Activated naive CD4-positive, alpha-beta T cell treated with anti-CD3 and anti-CD28 coated beads, Interleukin-2, amount 10 ng/mL, durations not matched to agents 7 days and 5 days (primary cell): ENCODE measurements around the gene GDF11.

ENCODE experiments used
- CTCF ChIA-PET: fragments of 350-600 bp; sonication (Branson Sonifier 250); formaldehyde crosslinking; loops from one replicate; lab custom pipeline; 2021; ENCODE audit warnings: antibody characterized with exemption; lab: Charles Lee
- DNase-seq: peaks from one replicate; pipeline ENCODE4 v3.0.0-alpha.2; 2020
- H3K27ac Mint-ChIP-seq: one replicate; pipeline ENCODE4 v1.8.0; 2021; ENCODE audit warnings: mild to moderate bottlenecking, moderate library complexity, mixed read lengths
- H3K27me3 Mint-ChIP-seq: one replicate; pipeline ENCODE4 v1.8.0; 2021; ENCODE audit warnings: mild to moderate bottlenecking, mixed read lengths
- H3K36me3 Mint-ChIP-seq: one replicate; pipeline ENCODE4 v1.8.0; 2021; ENCODE audit warnings: mixed read lengths
- H3K4me1 Mint-ChIP-seq: one replicate; pipeline ENCODE4 v1.8.0; 2021; ENCODE audit warnings: mixed read lengths
- H3K4me3 Mint-ChIP-seq: one replicate; pipeline ENCODE4 v1.8.0; 2021; ENCODE audit warnings: mild to moderate bottlenecking, moderate library complexity, mixed read lengths
- H3K9me3 Mint-ChIP-seq: one replicate; pipeline ENCODE4 v1.8.0; 2021; ENCODE audit warnings: mixed read lengths

Gene GDF11

DNA sequence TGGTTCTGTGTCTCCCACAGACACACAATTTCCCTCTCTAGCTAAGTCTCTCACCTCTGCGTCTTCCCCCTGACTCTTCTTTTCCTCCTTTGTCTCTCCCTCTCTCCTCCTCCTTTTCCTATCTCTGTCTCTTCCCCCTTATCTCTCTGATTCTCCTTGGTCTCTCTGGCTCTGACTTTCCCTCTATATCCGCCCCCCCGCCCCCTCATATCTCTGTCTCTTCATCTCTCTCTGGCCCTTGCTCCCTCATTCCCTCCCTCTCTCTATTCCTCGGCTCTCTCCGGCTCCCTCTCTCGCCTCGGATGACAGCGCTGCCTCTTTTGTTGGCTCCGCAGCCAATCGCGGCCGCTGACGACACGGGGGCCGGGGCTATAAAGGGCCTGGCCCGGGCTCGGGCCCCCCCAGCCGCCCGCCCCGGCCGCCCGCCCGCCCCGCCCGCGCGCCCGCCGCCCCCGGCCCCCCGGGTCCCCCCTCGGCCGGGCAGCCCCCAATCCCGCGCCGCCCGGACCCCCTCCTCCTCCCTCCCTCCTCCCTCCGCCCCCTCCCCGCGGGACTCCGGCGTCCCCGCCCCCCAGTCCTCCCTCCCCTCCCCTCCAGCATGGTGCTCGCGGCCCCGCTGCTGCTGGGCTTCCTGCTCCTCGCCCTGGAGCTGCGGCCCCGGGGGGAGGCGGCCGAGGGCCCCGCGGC, at the start of gene GDF11:
TSS of gene GDF11 (plus strand) at position 404 of the 687 bp plus-strand sequence. CDS start at position 599, 195 bp downstream.
- peaks cover 48% of the 10 kb centered on the region for H3K27me3 Mint-ChIP-seq

DNA sequence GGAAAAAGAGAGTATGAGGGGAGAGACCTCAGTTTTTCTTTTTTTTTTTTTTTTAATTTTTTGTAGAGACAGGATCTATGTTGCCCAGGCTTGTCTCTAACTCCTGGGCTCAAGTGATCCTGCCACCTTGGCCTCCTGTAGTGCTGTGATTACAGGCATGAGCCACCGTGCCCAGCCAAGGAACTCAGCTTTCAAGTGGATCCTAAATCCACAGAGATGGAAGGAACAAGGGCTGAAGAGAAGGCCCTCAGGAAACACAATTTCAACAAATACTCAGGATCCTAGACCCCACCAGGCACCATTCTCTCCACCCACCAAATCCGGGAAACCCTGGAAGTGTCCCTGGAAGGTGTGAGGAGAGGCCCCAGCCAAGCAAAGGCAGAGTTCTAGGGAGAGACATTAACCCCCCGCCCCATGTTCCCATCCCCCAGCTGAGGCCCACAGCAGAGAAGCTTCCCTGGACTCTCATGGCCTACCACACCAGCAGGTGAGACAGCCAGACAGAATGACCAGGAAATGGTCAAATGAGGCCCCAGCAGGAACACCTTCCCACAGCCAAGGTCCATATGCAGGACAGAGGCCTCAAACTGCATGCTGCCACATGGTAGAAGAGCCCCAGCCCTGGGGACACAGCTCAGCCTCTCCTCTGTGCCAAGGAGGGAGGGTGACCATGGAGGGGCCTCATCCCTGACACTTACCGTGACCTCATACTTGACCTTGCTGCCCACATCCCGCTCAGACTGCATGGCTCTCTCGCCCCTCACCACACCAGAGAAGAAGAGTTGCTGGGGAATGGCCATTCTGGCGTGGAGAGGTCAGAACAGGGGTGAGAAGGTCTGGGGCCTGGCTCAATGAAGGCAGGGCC, 49.4 kb upstream of the GDF11 start:
- no peak for DNase-seq
- Mint-ChIP-seq H3K4me1 (no peaks in the 10 kb centered on the region), H3K27ac (no peak overlapping the region), H3K27me3 (peaks cover 13% of the 10 kb centered on the region), H3K9me3 (no peaks in the 10 kb centered on the region), H3K4me3 (no peak overlapping the region), H3K36me3 (no peaks in the 10 kb centered on the region)
- CTCF ChIA-PET: no interaction called here

More for the DNA sequence above, at the start of gene GDF11:
- Mint-ChIP-seq H3K9me3 (no peaks in the 10 kb centered on the region), H3K27ac (peak within 1 kb of the TSS; percentile 78), H3K36me3 (peaks cover 3% of the 10 kb centered on the region), H3K4me3 (peak within 1 kb of the TSS; percentile 91), H3K4me1 (peaks cover 54% of the 10 kb centered on the region)
- peak; percentile 87 for DNase-seq
- CTCF ChIA-PET: interaction anchor here (0.8 to 2.6 kb wide), 8 partner anchors 10 to 197 kb away, joined by 3 to 12 read pairs (median 7); no protein-coding TSS in a partner anchor

DNA sequence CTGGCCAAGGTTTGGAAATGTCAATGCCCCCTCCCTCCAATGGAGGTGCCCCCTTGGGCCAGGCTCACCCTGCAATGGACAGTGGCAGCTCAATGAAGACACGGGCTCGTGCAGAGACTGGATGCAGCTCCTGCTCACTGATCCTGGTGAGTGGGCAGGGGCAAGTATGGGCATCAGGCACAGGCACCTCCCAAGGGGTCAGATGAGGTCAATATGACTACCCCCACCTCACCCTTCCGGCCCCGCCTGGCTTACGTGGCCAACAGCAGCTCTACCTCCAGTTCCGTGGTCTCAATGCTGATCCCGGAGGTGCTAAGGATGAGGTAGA, 48.8 kb upstream of the GDF11 start:
- H3K27ac Mint-ChIP-seq: no peak overlapping the region
- no peaks in the 10 kb centered on the region for H3K36me3 Mint-ChIP-seq
- H3K4me3 Mint-ChIP-seq: no peak overlapping the region
- H3K9me3 Mint-ChIP-seq: no peaks in the 10 kb centered on the region
- H3K27me3 Mint-ChIP-seq: peaks cover 14% of the 10 kb centered on the region
- DNase-seq: no peak
- H3K4me1 Mint-ChIP-seq: no peaks in the 10 kb centered on the region
- CTCF ChIA-PET: no interaction called here

DNA sequence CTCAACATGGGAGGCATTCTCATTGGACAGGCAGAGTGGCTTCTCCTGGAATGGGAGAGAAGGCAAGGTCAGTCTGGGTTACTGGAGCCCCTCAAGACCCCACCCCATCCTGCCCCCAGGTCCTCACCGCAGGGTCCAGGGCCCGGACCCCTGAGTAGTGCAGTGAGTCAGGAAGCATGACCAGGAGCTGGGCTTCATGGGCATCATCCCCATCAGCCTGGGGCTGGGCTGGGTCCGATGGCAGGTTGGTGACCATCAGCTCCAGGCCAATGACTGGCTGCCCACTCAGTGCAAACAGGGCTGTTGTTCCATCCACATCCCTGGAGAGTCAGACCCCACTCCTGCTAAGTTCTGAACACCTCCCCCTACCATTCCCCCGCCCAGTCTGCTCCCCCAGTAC, 48.3 kb upstream of the GDF11 start:
- Mint-ChIP-seq H3K27ac (no peak overlapping the region), H3K4me3 (no peak overlapping the region), H3K36me3 (no peaks in the 10 kb centered on the region), H3K27me3 (peaks cover 18% of the 10 kb centered on the region), H3K4me1 (no peaks in the 10 kb centered on the region), H3K9me3 (no peaks in the 10 kb centered on the region)
- no peak for DNase-seq
- CTCF ChIA-PET: no interaction called here

DNA sequence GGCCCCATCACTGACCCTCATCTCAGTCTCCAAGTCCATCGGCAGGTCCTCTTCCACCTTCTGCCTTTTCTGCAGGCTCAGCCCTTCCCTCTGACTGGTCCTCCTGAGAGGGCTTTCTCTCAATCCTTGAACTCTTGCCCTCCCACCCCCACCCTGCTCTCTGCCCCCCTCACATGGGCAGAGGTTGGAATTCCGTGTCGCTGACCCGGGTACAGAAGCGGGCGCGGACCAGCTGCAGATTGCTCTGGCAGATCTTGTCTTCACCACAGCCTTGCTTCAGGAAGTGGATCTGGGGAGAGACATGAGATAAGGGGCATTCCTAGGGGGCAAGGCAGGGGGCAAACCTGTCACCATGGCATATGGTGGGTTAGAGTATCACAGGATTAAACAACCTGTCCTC, 47.6 kb upstream of the GDF11 start:
- H3K9me3 Mint-ChIP-seq: no peaks in the 10 kb centered on the region
- H3K4me1 Mint-ChIP-seq: no peaks in the 10 kb centered on the region
- peaks cover 19% of the 10 kb centered on the region for H3K27me3 Mint-ChIP-seq
- H3K36me3 Mint-ChIP-seq: no peaks in the 10 kb centered on the region
- H3K4me3 Mint-ChIP-seq: no peak overlapping the region
- no peak overlapping the region for H3K27ac Mint-ChIP-seq
- no peak for DNase-seq
- CTCF ChIA-PET: no interaction called here

DNA sequence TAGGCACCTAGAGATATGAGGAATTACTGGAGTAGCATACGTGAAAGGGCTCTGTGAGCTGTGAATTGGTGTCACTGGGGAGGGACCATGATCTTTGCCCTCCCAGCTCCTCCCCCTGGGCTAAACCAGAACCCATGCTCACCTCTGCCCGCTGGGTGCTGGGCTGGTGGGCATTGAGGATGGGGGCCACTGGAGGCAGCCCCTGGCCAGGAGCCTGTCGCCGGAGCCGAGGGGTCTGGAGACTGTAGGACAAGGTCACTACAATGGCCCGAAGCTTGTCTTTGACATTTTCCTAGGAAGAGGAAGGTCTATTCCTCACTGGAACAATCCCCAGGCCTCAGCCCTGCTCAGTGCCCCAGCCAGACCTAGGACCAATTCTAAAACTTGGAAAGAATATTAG, 46.8 kb upstream of the GDF11 start:
- no peaks in the 10 kb centered on the region for H3K36me3 Mint-ChIP-seq
- DNase-seq: no peak
- H3K27me3 Mint-ChIP-seq: peaks cover 23% of the 10 kb centered on the region
- CTCF ChIA-PET: interaction anchor here (0.9 to 1.9 kb wide), 3 partner anchors 10 to 50 kb away, joined by 3 to 6 read pairs (median 4); no protein-coding TSS in a partner anchor
- no peak overlapping the region for H3K4me3 Mint-ChIP-seq
- no peaks in the 10 kb centered on the region for H3K4me1 Mint-ChIP-seq
- no peak overlapping the region for H3K27ac Mint-ChIP-seq
- no peaks in the 10 kb centered on the region for H3K9me3 Mint-ChIP-seq

DNA sequence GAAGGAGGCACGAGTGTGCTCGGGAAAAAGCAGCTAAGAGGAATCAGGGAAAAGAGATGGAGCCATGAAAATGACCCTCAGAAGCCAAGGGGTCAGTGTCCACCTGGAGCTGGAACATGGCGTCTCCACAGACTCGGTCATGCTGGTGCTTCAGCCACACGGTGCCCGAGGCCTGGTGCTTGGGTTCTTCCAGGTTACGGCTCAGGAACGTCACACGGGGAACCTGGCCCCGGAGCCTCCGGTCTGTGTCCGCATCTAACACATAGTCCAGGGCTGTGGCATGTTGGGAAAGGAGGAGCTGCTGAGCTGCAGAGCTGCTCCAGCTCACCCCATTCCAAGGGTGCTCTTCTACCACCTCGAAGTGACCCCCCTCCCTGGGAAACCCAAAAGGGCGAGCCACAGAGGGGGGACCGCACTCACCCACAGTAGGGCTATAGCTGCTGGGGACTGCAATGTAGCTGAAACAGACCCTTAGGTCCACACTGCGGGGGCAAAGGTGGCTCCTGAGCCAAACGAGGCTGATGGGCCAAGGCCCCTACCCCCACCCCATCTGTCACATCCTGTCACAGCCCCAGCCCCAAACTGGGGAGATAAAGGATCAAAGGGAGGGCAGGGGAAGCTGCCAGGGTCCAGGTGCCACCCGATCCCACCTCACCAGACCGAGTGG, 46.0 kb upstream of the GDF11 start:
- H3K27ac Mint-ChIP-seq: no peak overlapping the region
- H3K4me1 Mint-ChIP-seq: no peaks in the 10 kb centered on the region
- H3K9me3 Mint-ChIP-seq: no peaks in the 10 kb centered on the region
- no peak for DNase-seq
- CTCF ChIA-PET: interaction anchor here (0.9 to 1.9 kb wide), 3 partner anchors 9 to 51 kb away, joined by 3 to 6 read pairs (median 4); no protein-coding TSS in a partner anchor
- H3K27me3 Mint-ChIP-seq: peaks cover 23% of the 10 kb centered on the region
- no peak overlapping the region for H3K4me3 Mint-ChIP-seq
- no peaks in the 10 kb centered on the region for H3K36me3 Mint-ChIP-seq

DNA sequence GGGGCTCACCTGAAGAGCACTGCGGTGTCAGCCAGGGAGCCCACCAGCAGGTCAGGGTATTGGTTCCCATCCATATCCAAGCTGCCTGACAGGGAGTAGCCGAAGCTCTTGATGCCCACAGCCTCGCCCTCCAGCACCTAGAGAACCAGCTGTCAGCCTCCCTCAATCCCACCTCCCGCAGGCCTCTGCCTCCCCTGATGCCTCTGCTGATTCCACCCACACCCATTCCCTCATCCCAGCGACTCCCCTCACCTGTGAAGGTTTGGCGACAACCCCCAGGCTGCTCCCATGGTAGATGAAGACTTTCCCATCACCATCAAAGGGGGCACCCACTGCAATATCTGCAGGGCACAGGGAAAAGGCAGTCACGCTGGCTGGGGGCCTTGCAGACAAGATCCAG, 45.2 kb upstream of the GDF11 start:
- no peaks in the 10 kb centered on the region for H3K4me1 Mint-ChIP-seq
- no peak for DNase-seq
- peaks cover 21% of the 10 kb centered on the region for H3K27me3 Mint-ChIP-seq
- no peaks in the 10 kb centered on the region for H3K9me3 Mint-ChIP-seq
- no peak overlapping the region for H3K4me3 Mint-ChIP-seq
- no peak overlapping the region for H3K27ac Mint-ChIP-seq
- CTCF ChIA-PET: interaction anchor here (1.9 kb wide), 1 partner anchor 8 kb away, joined by 6 read pairs; no protein-coding TSS in a partner anchor
- no peaks in the 10 kb centered on the region for H3K36me3 Mint-ChIP-seq

DNA sequence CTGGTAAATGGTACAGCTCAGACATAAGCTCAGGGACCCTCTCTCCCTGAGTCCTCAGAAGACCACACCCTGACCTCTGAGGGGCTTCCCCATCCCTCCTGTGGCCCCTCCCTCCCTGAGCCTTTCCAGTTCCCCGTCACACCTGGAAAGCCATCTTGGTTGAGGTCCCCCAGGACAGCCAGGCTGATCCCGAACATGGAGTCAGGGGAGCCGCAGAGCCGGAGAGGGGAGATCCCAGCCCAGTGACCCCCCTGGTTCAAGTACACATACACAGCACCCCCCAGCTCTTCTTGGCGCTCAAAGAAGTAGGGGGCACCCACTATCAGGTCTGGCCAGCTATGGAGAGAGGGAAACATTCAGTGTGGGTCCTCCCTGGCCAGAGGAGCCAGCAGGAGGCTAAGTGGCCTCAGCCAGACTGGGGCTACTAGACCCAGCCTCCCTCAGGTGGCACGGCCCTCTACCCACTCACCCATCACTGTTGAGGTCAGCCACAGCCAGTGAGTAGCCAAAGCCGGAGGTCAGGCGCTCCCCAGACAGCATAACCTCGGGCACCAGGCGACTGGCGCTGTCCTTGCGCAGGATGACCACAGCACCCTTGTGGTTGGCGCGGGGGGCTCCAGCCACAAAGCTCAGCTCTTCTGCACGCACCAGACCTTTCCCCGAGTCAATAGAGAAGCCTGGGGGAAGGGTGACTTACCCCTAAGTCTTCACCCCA, 44.5 kb upstream of the GDF11 start:
- H3K27me3 Mint-ChIP-seq: peaks cover 20% of the 10 kb centered on the region
- CTCF ChIA-PET: interaction anchor here (1.1 to 1.9 kb wide), 2 partner anchors 7 to 42 kb away, joined by 3 to 6 read pairs; no protein-coding TSS in a partner anchor
- no peak overlapping the region for H3K4me3 Mint-ChIP-seq
- no peak for DNase-seq
- H3K9me3 Mint-ChIP-seq: no peaks in the 10 kb centered on the region
- no peaks in the 10 kb centered on the region for H3K36me3 Mint-ChIP-seq
- no peaks in the 10 kb centered on the region for H3K4me1 Mint-ChIP-seq
- H3K27ac Mint-ChIP-seq: no peak overlapping the region

DNA sequence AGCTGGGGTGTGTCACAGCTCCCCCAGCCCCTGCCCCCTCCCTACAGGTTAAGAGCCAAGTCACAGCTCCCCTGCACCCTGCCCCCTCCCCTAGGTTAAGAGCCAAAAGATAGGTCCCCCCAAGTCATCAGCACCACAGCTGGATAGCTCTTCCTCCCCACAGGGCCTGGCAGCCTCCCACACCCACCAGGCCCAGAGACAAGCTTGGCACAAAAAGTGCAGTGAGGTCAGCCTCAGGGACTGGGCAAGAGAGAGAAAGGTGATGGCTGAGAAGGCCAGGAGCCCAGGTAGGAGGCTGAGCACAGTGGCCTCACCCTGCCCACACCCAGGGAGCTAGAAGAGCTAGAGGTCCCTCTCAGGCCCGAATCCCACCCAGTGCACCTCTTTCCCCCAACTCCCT, 44.0 kb upstream of the GDF11 start:
- Mint-ChIP-seq H3K36me3 (no peaks in the 10 kb centered on the region), H3K27ac (no peak overlapping the region), H3K4me1 (no peaks in the 10 kb centered on the region), H3K4me3 (no peak overlapping the region), H3K27me3 (peaks cover 20% of the 10 kb centered on the region), H3K9me3 (no peaks in the 10 kb centered on the region)
- no peak for DNase-seq
- CTCF ChIA-PET: interaction anchor here (1.1 kb wide), 1 partner anchor 43 kb away, joined by 3 read pairs; no protein-coding TSS in a partner anchor

DNA sequence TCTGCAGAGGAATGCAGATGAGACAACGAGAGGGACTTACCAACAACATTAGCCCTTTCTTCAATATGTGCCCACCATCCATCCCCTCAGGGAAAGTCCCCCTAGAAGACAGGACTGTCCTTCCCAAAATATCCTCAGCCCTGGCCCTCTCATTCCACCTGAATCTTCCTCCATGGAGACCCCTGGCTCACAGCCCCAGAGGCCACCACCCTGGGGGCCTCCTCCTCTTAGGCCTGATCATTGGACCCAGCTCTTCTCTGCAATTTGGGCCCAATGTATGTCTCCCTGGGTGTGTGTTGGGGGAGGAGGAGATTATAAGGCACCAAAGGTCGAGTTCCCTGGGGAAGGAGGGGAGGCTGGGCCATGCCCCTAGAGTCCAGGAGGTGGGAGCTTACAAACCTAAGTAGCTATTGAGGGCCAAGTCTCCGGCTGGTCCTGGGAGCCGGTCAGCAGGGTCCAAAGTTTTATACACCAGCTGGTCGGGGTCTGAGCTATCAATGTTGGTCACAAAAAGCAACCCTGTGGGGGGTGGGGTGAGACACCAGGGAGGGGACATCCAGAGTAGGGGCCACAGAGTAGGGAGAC, 43.4 kb upstream of the GDF11 start:
- H3K27me3 Mint-ChIP-seq: peaks cover 22% of the 10 kb centered on the region
- H3K4me1 Mint-ChIP-seq: no peaks in the 10 kb centered on the region

DNA sequence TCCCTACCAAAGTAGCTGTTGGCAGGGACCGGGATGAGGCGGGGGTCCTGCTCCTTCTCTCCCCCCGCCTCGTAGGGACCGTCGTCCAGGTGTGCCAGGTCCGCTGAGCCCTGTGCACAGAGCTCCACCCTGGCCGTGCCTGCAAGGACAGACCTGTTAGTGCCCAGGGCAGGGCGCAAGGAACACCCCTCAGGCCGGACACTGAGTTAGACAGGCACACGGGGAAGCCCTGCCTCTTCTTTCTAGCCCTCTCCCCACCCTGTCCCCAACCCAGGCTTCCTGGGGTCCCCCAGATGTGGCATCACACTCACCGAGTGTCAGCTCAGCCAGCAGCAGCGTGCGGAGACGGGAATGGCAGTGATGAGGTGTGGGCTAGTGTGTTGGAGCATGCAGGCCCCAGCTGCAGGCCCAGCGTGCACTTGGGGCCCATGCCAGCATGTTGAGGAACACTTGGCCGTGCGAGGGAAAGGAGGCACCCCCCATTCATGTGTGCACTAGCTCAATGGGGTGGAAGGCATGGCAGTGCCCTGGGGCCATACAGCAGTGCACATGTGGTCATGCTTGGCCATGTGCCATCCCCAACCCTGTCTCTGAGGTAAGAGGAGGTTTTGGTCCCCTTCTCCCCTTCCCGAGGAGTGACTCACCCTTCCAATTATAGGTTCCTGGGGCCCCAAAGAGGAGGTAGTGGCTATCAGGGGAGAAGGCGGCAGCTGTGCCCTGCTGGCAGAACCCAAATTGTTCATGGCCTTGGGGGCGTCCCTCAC, 42.5 kb upstream of the GDF11 start:
- H3K27me3 Mint-ChIP-seq: peaks cover 29% of the 10 kb centered on the region
- H3K36me3 Mint-ChIP-seq: no peaks in the 10 kb centered on the region
- no peak for DNase-seq
- H3K4me3 Mint-ChIP-seq: no peak overlapping the region
- no peaks in the 10 kb centered on the region for H3K4me1 Mint-ChIP-seq
- no peak overlapping the region for H3K27ac Mint-ChIP-seq
- CTCF ChIA-PET: interaction anchor here (1.0 kb wide), 1 partner anchor 37 kb away, joined by 3 read pairs; no protein-coding TSS in a partner anchor
- H3K9me3 Mint-ChIP-seq: no peaks in the 10 kb centered on the region

More for the DNA sequence above, 43.4 kb upstream of the GDF11 start:
- Mint-ChIP-seq H3K4me3 (no peak overlapping the region), H3K36me3 (no peaks in the 10 kb centered on the region), H3K9me3 (no peaks in the 10 kb centered on the region), H3K27ac (no peak overlapping the region)
- CTCF ChIA-PET: interaction anchor here (1.0 to 1.1 kb wide), 2 partner anchors 38 to 43 kb away, joined by 3 read pairs; no protein-coding TSS in a partner anchor
- no peak for DNase-seq

DNA sequence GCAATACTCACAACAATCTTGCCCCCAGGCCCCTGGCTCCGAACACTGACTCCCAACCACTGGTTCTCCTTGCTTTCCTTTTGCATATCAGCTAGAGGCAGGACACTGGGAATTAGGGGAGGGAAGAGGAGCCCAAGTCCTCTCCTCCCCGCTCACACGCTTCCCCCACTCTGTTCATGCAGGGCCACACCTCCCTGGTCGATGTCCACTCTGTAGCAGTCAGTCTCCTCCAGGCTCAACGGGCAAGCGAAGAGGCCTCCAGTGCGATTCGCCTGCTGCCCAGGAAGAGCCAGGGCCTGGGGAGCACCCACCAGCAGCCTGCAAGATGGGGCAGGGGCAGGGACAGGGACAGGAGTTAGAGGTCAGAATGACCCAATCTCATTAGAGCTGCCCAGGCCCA, 40.1 kb upstream of the GDF11 start:
- Mint-ChIP-seq H3K36me3 (no peaks in the 10 kb centered on the region), H3K27me3 (peaks cover 48% of the 10 kb centered on the region), H3K4me1 (peaks cover 6% of the 10 kb centered on the region), H3K9me3 (no peaks in the 10 kb centered on the region), H3K4me3 (no peak overlapping the region), H3K27ac (no peak overlapping the region)
- CTCF ChIA-PET: no interaction called here
- no peak for DNase-seq
